GM12873 (cell line): ENCODE measurements around the gene BOLL.

ENCODE experiments used
- CTCF ChIP-seq: IDR thresholded peaks from 2 replicates; pipeline ENCODE4 v1.5.1; 2012; ENCODE audit warnings: low read depth, mild to moderate bottlenecking, moderate library complexity, low read length, control low read depth; ENCODE audit not compliant: insufficient read depth; ENCODE audit errors: missing control alignments

BOLL gene

DNA sequence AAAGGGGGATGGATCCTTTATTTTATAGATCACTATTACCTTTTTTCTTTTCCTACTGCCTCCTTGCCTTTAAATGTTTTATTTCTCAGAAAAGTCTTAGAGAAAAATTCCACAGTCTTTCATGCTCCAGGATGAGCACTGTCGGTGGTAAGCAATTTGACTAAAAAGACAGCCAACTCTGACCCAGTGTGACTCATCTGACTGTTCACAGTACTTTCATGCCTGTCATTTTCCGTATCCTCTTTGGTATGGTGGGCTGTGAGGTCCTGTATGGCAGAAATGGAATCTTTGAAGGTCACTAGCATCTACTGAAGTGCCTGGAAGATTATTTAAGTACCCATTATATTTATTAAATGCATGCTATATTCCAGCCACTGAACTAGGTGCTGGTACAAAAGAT, 107.6 kb downstream of the BOLL start:
- no peak for TF ChIP-seq CTCF

- TF ChIP-seq CTCF, result no peak
Observed at GRCh38 chr2:197677056-197677455, 108.1 kb downstream of the BOLL start.
